Caco-2 (cell line): ENCODE measurements around the gene ZNF680. TPM values are rescaled to one million over a fixed set of nuclear protein-coding genes. Genes with fewer than 3 reads are reported as not detected.

Experiments
- BruUV-seq: library from RNA; stranded (reverse); fragments of 400-500 nt; replicated peaks from 2 replicates; lab custom pipeline; 2021; lab: Mats Ljungman, UMichigan
- CTCF ChIA-PET: fragments of 300-600 bp; sonication (Branson Sonifier 250); formaldehyde crosslinking; loops from one replicate; lab custom pipeline; 2022; ENCODE audit warnings: antibody characterized with exemption; lab: Charles Lee
- POLR2A ChIA-PET: fragments of 300-600 bp; sonication (Branson Sonifier 250); formaldehyde crosslinking; loops from one replicate; lab custom pipeline; 2022; ENCODE audit warnings: antibody characterized with exemption; lab: Charles Lee
- DNase-seq, 2 experiments: peaks; one replicate each; pipeline versions ENCODE4 v3.0.0 to v3.0.0-alpha.2; 2020 to 2022
- H3K27me3 ChIP-seq: replicated peaks from 2 replicates; pipeline ENCODE4 v1.6.0; 2011; ENCODE audit warnings: low read length; ENCODE audit not compliant: control insufficient read depth, insufficient read depth
- H3K36me3 ChIP-seq: 2 replicates; pipeline ENCODE4 v1.5.1; 2011; ENCODE audit warnings: low read length; ENCODE audit not compliant: control insufficient read depth, insufficient read depth
- H3K4me1 ChIP-seq: fragments of 250-450 bp; sonication (Bioruptor Pico); 2 replicates; pipeline ENCODE4 v1.5.1; 2020; ENCODE audit warnings: mild to moderate bottlenecking
- H3K4me3 ChIP-seq: 2 replicates; pipeline ENCODE4 v1.5.1; 2011; ENCODE audit warnings: low read depth, mild to moderate bottlenecking, control low read depth, low read length
- H3K9me3 ChIP-seq: fragments of 250-450 bp; sonication (Bioruptor Pico); 2 replicates; pipeline ENCODE4 v1.5.1; 2020; ENCODE audit warnings: mild to moderate bottlenecking, moderate library complexity
- H3K27ac Mint-ChIP-seq: one replicate; pipeline ENCODE4 v1.8.0; 2022; ENCODE audit warnings: mixed read lengths; ENCODE audit not compliant: unreplicated experiment
- H3K27me3 Mint-ChIP-seq: one replicate; pipeline ENCODE4 v1.8.0; 2022; ENCODE audit warnings: mixed read lengths; ENCODE audit not compliant: insufficient read depth, unreplicated experiment
- H3K36me3 Mint-ChIP-seq: one replicate; pipeline ENCODE4 v1.8.0; 2022; ENCODE audit warnings: mild to moderate bottlenecking, mixed read lengths; ENCODE audit not compliant: insufficient read depth, unreplicated experiment
- H3K4me1 Mint-ChIP-seq: one replicate; pipeline ENCODE4 v1.8.0; 2022; ENCODE audit warnings: low read depth, mixed read lengths; ENCODE audit not compliant: unreplicated experiment
- H3K4me3 Mint-ChIP-seq: one replicate; pipeline ENCODE4 v1.8.0; 2022; ENCODE audit warnings: mild to moderate bottlenecking, moderate library complexity, mixed read lengths; ENCODE audit not compliant: unreplicated experiment
- H3K9me3 Mint-ChIP-seq: one replicate; pipeline ENCODE4 v1.8.0; 2022; ENCODE audit warnings: mixed read lengths; ENCODE audit not compliant: unreplicated experiment
- intact Hi-C: fragments of 100-400 bp; cut with micrococcal nuclease; formaldehyde crosslinking; loops from one replicate; pipeline ENCODE4 v1.10.0; 2022; ENCODE audit not compliant: unreplicated experiment
- total RNA-seq: library from RNA; stranded (reverse); gene quantifications from 2 replicates; pipeline ENCODE4 v1.2.3, GENCODE V29; 2022
- TF ChIP-seq, protein P1 (sequence below), 2 experiments: fragments of 200-600 bp in 1 of 2; IDR thresholded peaks; 1 replicate in 1 of 2; 2 replicates in 1 of 2; pipeline versions ENCODE4 v1.5.1 to v1.8.0; 2011 to 2022; ENCODE audit warnings: antibody characterized with exemption in 1 of 2, control low read depth in 1 of 2, inconsistent platforms in 1 of 2, low read depth in 1 of 2, low read length in 1 of 2, mild to moderate bottlenecking in 1 of 2, moderate library complexity in 1 of 2; ENCODE audit not compliant: insufficient read depth in 1 of 2, severe bottlenecking in 1 of 2, unreplicated experiment in 1 of 2

The ZNF680 gene
- total RNA-seq, 1 experiment from 2014 or later, result 13.1 TPM

- DNase-seq, result no peak
- Mint-ChIP-seq H3K9me3 (peaks cover 43% of the 10 kb centered on the region), H3K36me3 (peaks cover 41% of the 10 kb centered on the region), H3K4me1 (no peaks in the 10 kb centered on the region), H3K4me3 (no peak overlapping the region), H3K27me3 (no peaks in the 10 kb centered on the region), H3K27ac (no peak overlapping the region)
- Histone ChIP-seq H3K4me1 (no peaks in the 10 kb centered on the region), H3K36me3 (no peaks in the 10 kb centered on the region), H3K4me3 (no peak overlapping the region), H3K27me3 (no peaks in the 10 kb centered on the region), H3K9me3 (peaks cover 50% of the 10 kb centered on the region)
- ChIA-PET POLR2A (no interaction called here), CTCF (no interaction called here)
- BruUV-seq, result no TSS peak
- intact Hi-C loops, result loop anchor here (10.0 kb wide), 1 partner anchor 48 kb away; the partner anchor contains the start of gene ZNF680
- TF ChIP-seq, protein P1, sequence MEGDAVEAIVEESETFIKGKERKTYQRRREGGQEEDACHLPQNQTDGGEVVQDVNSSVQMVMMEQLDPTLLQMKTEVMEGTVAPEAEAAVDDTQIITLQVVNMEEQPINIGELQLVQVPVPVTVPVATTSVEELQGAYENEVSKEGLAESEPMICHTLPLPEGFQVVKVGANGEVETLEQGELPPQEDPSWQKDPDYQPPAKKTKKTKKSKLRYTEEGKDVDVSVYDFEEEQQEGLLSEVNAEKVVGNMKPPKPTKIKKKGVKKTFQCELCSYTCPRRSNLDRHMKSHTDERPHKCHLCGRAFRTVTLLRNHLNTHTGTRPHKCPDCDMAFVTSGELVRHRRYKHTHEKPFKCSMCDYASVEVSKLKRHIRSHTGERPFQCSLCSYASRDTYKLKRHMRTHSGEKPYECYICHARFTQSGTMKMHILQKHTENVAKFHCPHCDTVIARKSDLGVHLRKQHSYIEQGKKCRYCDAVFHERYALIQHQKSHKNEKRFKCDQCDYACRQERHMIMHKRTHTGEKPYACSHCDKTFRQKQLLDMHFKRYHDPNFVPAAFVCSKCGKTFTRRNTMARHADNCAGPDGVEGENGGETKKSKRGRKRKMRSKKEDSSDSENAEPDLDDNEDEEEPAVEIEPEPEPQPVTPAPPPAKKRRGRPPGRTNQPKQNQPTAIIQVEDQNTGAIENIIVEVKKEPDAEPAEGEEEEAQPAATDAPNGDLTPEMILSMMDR (IDR thresholded peaks at IDR 0.05; ENCODE audit: insufficient read depth in 1 of 2, low read depth in 1 of 2, low read length in 1 of 2, severe bottlenecking in 1 of 2, unreplicated experiment in 1 of 2), result no peak
Measured at GRCh38 chr7:64516451-64516850, 46.4 kb downstream of the ZNF680 start.

DNA sequence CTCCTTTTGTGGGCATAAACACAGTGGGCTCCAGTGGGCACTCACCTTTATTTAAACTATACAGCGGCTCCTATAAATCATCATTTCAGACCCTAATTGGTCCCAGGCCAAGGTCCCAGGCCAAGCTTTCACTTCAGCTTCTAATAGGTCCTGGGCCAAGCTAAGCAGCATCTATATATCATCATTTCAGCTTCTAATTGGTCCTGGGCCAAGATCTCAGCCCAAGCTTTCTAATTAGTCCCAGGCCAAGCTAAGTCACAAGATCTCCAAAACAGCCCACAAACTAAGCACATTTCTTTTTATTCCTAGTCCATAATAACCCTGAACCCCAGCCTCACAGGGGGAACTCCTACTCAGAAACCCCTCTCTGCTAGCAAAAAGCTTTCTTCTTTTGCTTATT, 47.1 kb downstream of the ZNF680 start:
- ChIA-PET POLR2A (no interaction called here), CTCF (no interaction called here)
- H3K4me3 ChIP-seq, result no peak overlapping the region
- no peak for DNase-seq
- Mint-ChIP-seq H3K4me1 (no peaks in the 10 kb centered on the region), H3K27ac (no peak overlapping the region), H3K9me3 (peaks cover 37% of the 10 kb centered on the region), H3K4me3 (no peak overlapping the region), H3K36me3 (peaks cover 41% of the 10 kb centered on the region), H3K27me3 (no peaks in the 10 kb centered on the region)
- BruUV-seq, result no TSS peak
- H3K36me3 ChIP-seq, result no peaks in the 10 kb centered on the region
- TF ChIP-seq, protein P1 (IDR thresholded peaks at IDR 0.05; ENCODE audit: insufficient read depth in 1 of 2, low read depth in 1 of 2, low read length in 1 of 2, severe bottlenecking in 1 of 2, unreplicated experiment in 1 of 2), result no peak
- no peaks in the 10 kb centered on the region for H3K4me1 ChIP-seq
- H3K27me3 ChIP-seq, result no peaks in the 10 kb centered on the region
- peaks cover 48% of the 10 kb centered on the region for H3K9me3 ChIP-seq
- intact Hi-C loops, result loop anchor here (10.0 kb wide), 1 partner anchor 49 kb away; the partner anchor contains the start of gene ZNF680

- ChIA-PET CTCF (no interaction called here), POLR2A (no interaction called here)
Measured at GRCh38 chr7:64515330-64515729, 47.5 kb downstream of the ZNF680 start.

More at GRCh38 chr7:64515330-64515729, 47.5 kb downstream of the ZNF680 start:
- Histone ChIP-seq H3K4me3 (no peak overlapping the region), H3K9me3 (peaks cover 45% of the 10 kb centered on the region), H3K36me3 (no peaks in the 10 kb centered on the region), H3K4me1 (no peaks in the 10 kb centered on the region), H3K27me3 (no peaks in the 10 kb centered on the region)
- intact Hi-C loops, result loop anchor here (10.0 kb wide), 1 partner anchor 49 kb away; the partner anchor contains the start of gene ZNF680
- Mint-ChIP-seq H3K36me3 (peaks cover 40% of the 10 kb centered on the region), H3K27ac (no peak overlapping the region), H3K9me3 (peaks cover 37% of the 10 kb centered on the region), H3K4me3 (no peak overlapping the region), H3K4me1 (no peaks in the 10 kb centered on the region), H3K27me3 (no peaks in the 10 kb centered on the region)
- DNase-seq, result no peak
- BruUV-seq, result no TSS peak
- TF ChIP-seq, protein P1 (IDR thresholded peaks at IDR 0.05; ENCODE audit: insufficient read depth in 1 of 2, low read depth in 1 of 2, low read length in 1 of 2, severe bottlenecking in 1 of 2, unreplicated experiment in 1 of 2), result no peak
